Testis (tissue), 2 donors: ENCODE measurements around the gene MTCL1.
"Not testable (repeated sequence)": the region's sequence is repeated elsewhere in the genome, so short reads cannot be mapped to it uniquely, and the experiment has no call there.

Experiments used
- CTCF ChIP-seq, 3 experiments: fragments of 450-650 bp in 2 of 3; fragments of 200-600 bp in 1 of 3; sonication (generic) in 1 of 3; IDR thresholded peaks; one replicate each; pipeline ENCODE4 v1.5.1; 2016 to 2019; ENCODE audit warnings: antibody characterized with exemption in 3 of 3, mild to moderate bottlenecking in 2 of 3, moderate library complexity in 1 of 3
- POLR2A ChIP-seq: fragments of 450-650 bp; IDR thresholded peaks from one replicate; pipeline ENCODE4 v1.6.1; 2017; ENCODE audit warnings: antibody characterized with exemption, mild to moderate bottlenecking, moderate library complexity

- TF ChIP-seq POLR2A; CTCF (IDR thresholded peaks at IDR 0.05): not testable (repeated sequence)
Measured at GRCh38 chr18:8761535-8761934, 56.2 kb downstream of the MTCL1 start.
